Smooth muscle cell (in vitro differentiated cells): ENCODE data around the gene ASXL2. TPM values are rescaled to one million over a fixed set of nuclear protein-coding genes. Genes with fewer than 3 reads are reported as not detected.

Source experiments
- DNase-seq: peaks from one replicate; lab custom pipeline; 2025; ENCODE audit not compliant: unreplicated experiment; lab: John Stamatoyannopoulos, UW
- H2AFZ ChIP-seq: fragments of 200-600 bp; sonication (generic); 2 replicates; pipeline ENCODE4 v1.6.0; 2016; ENCODE audit warnings: antibody characterized with exemption, low read depth, mild to moderate bottlenecking
- H3F3A ChIP-seq: fragments of 200-600 bp; sonication (generic); 2 replicates; pipeline ENCODE4 v1.6.0; 2017; ENCODE audit warnings: antibody characterized with exemption, low read depth
- H3K27ac ChIP-seq: fragments of 200-600 bp; sonication (generic); 2 replicates; pipeline ENCODE4 v1.5.1; 2016; ENCODE audit warnings: low read depth, mild to moderate bottlenecking
- H3K27me3 ChIP-seq: fragments of 200-600 bp; sonication (generic); 2 replicates; pipeline ENCODE4 v1.6.1; 2016; ENCODE audit warnings: low read depth, mild to moderate bottlenecking
- H3K36me3 ChIP-seq: fragments of 200-600 bp; sonication (generic); 2 replicates; pipeline ENCODE4 v1.5.1; 2016; ENCODE audit warnings: low read depth
- H3K4me1 ChIP-seq: fragments of 200-600 bp; sonication (generic); 2 replicates; pipeline ENCODE4 v1.5.1; 2016; ENCODE audit warnings: low read depth
- H3K4me2 ChIP-seq: fragments of 200-600 bp; sonication (generic); 2 replicates; pipeline ENCODE4 v1.6.0; 2016; ENCODE audit warnings: mild to moderate bottlenecking
- H3K4me3 ChIP-seq: fragments of 200-600 bp; sonication (generic); 2 replicates; pipeline ENCODE4 v1.5.1; 2016; ENCODE audit warnings: mild to moderate bottlenecking
- H3K79me2 ChIP-seq: fragments of 200-600 bp; sonication (generic); 2 replicates; pipeline ENCODE4 v1.6.0; 2016; ENCODE audit warnings: low read depth, mild to moderate bottlenecking
- H3K9ac ChIP-seq: fragments of 200-600 bp; sonication (generic); 2 replicates; pipeline ENCODE4 v1.6.0; 2016; ENCODE audit warnings: low read depth
- H3K9me3 ChIP-seq: fragments of 200-600 bp; sonication (generic); replicated peaks from 2 replicates; pipeline ENCODE4 v1.5.1; 2016; ENCODE audit warnings: low read depth
- H4K20me1 ChIP-seq: fragments of 200-600 bp; sonication (generic); 2 replicates; pipeline ENCODE4 v1.6.0; 2016; ENCODE audit warnings: low read depth
- CTCF ChIP-seq: fragments of 200-600 bp; sonication (generic); IDR thresholded peaks from 2 replicates; pipeline ENCODE4 v1.5.1; 2017; ENCODE audit warnings: borderline replicate concordance, mild to moderate bottlenecking, antibody characterized with exemption; ENCODE audit not compliant: insufficient read depth, poor library complexity, severe bottlenecking
- WGBS: methylation state at CpG from one replicate; pipeline ENCODE4 v1.1.7; 2016; ENCODE audit warnings: low lambda C conversion rate; 5-methylcytosine and 5-hydroxymethylcytosine counted together
- polyA plus RNA-seq: library from polyadenylated mRNA; unstranded; fragments of >200 nt; fragmentation: Nextera tagmentation; extraction: Ambion mirVana; gene quantifications from 2 replicates; pipeline ENCODE4 v1.2.1, GENCODE V29; 2016
- total RNA-seq: library from RNA; depleted of rRNA; stranded (reverse); fragments of >200 nt; gene quantifications from 2 replicates; pipeline ENCODE4 v1.2.3, GENCODE V29; 2014

The ASXL2 gene
- total and polyA plus RNA-seq, 2 experiments from 2014 or later = 4.1 to 13.2 TPM

GRCh38 chr2:25816249-25816648 is 62.0 kb downstream of the ASXL2 start:
- Histone ChIP-seq H3K4me1 (no peaks in the 10 kb centered on the region), H3F3A (no peaks in the 10 kb centered on the region), H3K79me2 (peaks cover 45% of the 10 kb centered on the region), H3K27me3 (no peaks in the 10 kb centered on the region), H3K27ac (no peak overlapping the region), H3K4me3 (no peak overlapping the region), H4K20me1 (peaks cover 82% of the 10 kb centered on the region), H3K36me3 (no peaks in the 10 kb centered on the region), H3K9me3 (no peaks in the 10 kb centered on the region), H3K4me2 (no peak overlapping the region), H3K9ac (no peak overlapping the region), H2AFZ (no peak overlapping the region)
- WGBS = 96% methylated on average over 6 of the region's 6 CpGs
- TF ChIP-seq CTCF = no peak
- DNase-seq = no peak

- Histone ChIP-seq H3F3A (no peaks in the 10 kb centered on the region), H3K79me2 (peaks cover 38% of the 10 kb centered on the region), H3K27me3 (no peaks in the 10 kb centered on the region), H2AFZ (no peak overlapping the region), H3K4me2 (no peak overlapping the region), H4K20me1 (peaks cover 83% of the 10 kb centered on the region), H3K4me1 (no peaks in the 10 kb centered on the region), H3K9me3 (no peaks in the 10 kb centered on the region), H3K36me3 (no peaks in the 10 kb centered on the region), H3K27ac (no peak overlapping the region), H3K9ac (no peak overlapping the region), H3K4me3 (no peak overlapping the region)
- DNase-seq = no peak
- TF ChIP-seq CTCF = no peak
- 93% methylated on average over 1 of the region's 1 CpG for WGBS
Measured at GRCh38 chr2:25814681-25815080, 63.6 kb downstream of the ASXL2 start.

- no peak for TF ChIP-seq CTCF
- peaks cover 51% of the 10 kb centered on the region for H4K20me1 ChIP-seq
- H3F3A ChIP-seq = no peaks in the 10 kb centered on the region
- no peak overlapping the region for H3K27ac ChIP-seq
- H3K27me3 ChIP-seq = no peaks in the 10 kb centered on the region
- over 99% methylated on average over 5 of the region's 5 CpGs for WGBS
- peaks cover 33% of the 10 kb centered on the region for H3K79me2 ChIP-seq
- H3K9ac ChIP-seq = no peak overlapping the region
- no peak for DNase-seq
- H3K4me2 ChIP-seq = no peak overlapping the region
- no peaks in the 10 kb centered on the region for H3K36me3 ChIP-seq
- H3K4me1 ChIP-seq = no peaks in the 10 kb centered on the region
- H3K4me3 ChIP-seq = no peak overlapping the region
- H3K9me3 ChIP-seq = no peaks in the 10 kb centered on the region
- no peak overlapping the region for H2AFZ ChIP-seq
Measured at GRCh38 chr2:25810428-25810827, 67.9 kb downstream of the ASXL2 start.

DNA sequence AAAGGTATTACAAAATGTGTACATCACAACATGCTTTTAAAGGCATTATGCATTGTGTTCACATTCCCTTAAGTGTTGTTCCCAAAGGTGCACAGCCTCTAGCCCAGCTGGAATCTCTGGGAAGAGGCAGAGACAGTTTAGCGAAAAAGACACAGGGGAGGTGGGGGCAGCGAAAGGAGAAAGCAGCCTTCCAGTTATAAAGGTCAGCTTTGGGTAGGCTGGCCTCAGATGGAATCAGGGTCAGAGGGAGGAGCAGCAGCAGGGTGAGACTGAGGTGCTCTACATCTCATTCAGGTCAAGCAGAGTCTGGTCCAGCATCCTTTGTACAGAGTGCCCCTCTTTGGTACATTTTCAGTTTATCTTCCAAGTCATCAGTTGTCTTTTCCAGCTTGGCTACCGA is 68.6 kb downstream of the ASXL2 start:
- Histone ChIP-seq H3K4me1 (no peaks in the 10 kb centered on the region), H2AFZ (no peak overlapping the region), H3K27ac (no peak overlapping the region), H3K4me3 (no peak overlapping the region), H3K36me3 (peaks cover 7% of the 10 kb centered on the region), H3K4me2 (no peak overlapping the region), H3K9ac (no peak overlapping the region), H4K20me1 (peaks cover 44% of the 10 kb centered on the region), H3F3A (no peaks in the 10 kb centered on the region), H3K27me3 (no peaks in the 10 kb centered on the region), H3K79me2 (peaks cover 25% of the 10 kb centered on the region), H3K9me3 (no peaks in the 10 kb centered on the region)
- TF ChIP-seq CTCF = no peak
- 98% methylated on average over 3 of the region's 3 CpGs for WGBS
- DNase-seq = no peak
